NCI-H187 (cell line): ENCODE measurements around the gene SLC38A11.

Experiments
- DNase-seq, 2 experiments: peaks; one replicate each; lab custom pipeline; 2025; lab: John Stamatoyannopoulos, UW

SLC38A11 gene

DNA sequence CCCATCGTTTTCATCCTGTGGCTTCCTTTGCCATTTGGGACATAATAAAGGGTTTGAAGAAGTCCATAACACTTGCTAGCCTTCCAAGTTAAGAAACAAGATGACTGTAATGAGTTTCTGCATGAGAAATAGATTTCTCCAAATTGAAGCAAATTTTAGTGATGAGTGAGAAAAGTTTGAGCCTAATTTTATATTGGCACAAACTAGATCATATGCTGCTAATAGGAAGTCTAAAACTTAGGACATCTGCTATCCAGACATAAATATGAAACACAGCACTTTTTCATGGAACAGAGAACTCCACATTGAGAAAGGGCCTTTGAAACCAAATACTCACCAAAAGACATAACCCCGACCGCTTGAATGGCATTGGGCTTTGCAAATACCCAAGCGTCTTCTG lies 39.8 kb downstream of the SLC38A11 start:
- DNase-seq = no peak

DNA sequence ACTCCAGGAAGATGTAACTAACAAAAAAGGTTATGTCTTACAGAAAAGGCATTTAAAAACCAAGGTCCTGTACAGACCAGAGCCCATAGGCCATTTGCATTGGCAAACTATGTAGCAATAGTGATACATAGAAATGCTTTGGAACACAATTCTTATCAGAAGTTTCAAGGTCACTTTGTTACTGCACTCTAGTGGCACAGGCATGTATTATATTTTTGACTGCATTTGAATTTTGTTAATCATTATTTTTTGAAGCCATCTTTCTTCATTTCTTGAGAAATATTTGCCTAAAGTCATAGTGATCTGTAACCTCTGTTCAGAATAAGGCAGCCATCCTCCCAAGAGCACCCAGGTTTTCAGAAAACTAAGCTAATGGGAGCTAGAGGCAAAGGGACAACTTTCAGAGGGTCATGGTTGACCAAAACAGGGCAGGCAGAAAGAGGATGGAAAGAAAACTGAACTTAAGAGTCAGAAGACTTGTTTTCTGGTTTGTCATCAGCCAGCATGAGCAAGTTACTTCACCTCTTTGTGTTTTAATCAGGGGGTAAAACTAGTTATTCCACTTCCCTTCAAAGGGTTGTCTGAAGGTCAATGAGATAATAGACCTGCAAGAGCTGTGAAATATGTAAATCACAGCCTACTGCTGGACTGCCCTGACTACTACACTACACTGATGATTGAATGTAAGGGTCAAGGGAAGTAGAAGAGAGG lies 41.5 kb downstream of the SLC38A11 start:
- no peak for DNase-seq

DNA sequence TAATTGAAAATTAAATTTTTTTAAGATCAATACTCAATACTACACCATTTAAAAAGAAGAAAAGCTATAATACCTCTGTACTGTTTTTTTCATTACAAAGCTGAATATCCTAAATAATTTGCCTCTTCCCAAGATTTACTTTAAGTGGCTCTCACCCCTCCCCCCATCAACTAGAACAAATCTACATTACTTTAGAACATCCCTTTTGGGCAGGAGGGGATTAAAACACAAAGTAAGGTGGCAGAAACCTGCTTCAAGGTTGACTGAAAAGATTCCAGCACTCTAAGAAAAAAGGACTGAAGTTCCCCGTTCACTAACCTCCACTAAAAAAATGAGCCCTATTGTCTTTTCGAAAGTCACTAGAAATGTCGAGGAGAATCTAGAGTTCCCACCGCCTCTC lies 42.3 kb downstream of the SLC38A11 start:
- DNase-seq = no peak

GRCh38 chr2:164911832-164912231 lies 43.5 kb downstream of the SLC38A11 start:
- no peak for DNase-seq

DNA sequence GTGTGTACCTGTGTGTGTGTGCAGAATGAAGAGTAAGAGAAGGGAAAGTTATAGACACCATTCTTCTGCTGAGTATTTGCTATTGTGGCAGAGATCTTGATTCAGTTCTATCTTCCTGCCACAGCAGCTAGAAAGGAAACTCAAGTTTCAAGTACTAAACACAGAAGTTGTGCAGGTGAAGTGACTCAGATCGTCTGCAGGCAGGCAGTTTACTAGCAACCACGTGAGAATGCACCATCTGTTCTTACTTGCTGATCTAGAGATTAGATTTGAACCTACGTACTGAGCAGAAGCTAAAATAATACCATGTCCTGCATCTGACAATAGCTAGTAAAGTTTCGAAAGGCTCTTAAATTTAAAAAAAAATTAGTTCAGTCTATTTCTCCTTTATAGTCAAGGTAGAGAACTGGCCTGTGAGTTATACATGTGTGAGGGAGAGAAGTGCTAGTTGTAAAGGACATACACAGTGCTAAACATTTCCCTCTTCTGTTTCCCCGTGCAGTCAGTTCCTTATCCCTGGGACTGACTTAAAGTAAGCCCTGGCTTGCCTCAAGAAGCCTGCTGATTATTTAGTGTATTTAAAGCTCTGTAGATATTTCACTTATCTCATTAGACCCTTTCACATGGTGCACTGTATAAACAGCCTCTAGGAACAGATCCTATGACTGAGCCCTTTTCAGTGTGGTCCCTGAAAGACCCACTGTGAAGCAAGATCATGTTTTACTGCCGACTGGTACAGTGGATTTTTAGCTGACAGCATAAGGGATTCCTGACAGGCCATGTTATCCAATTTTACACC lies 45.0 kb downstream of the SLC38A11 start:
- DNase-seq = no peak

GRCh38 chr2:164906947-164907346 lies 48.4 kb downstream of the SLC38A11 start:
- DNase-seq = no peak

- no peak for DNase-seq
These were observed 50.0 kb downstream of the SLC38A11 start for GRCh38 chr2:164905307-164905706.

DNA sequence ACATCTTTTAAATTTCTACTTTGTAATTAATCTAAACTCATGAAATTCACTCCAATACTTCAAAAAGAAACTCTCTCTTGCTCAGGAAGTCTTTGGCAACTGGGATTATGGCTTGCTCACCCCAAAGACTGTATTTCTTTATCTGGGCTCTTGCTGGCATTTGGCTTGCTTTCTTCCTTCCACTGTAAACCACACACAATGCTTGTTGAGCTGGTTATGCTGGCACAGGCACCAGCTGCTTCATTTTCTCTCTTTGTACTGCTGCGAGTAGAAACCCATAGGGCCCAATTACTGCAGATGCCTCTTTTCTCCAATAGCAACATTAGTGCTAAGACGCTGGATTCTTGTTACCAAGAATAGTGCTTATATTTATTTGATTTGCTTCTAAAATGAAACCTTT lies 51.4 kb downstream of the SLC38A11 start:
- DNase-seq = no peak

DNA sequence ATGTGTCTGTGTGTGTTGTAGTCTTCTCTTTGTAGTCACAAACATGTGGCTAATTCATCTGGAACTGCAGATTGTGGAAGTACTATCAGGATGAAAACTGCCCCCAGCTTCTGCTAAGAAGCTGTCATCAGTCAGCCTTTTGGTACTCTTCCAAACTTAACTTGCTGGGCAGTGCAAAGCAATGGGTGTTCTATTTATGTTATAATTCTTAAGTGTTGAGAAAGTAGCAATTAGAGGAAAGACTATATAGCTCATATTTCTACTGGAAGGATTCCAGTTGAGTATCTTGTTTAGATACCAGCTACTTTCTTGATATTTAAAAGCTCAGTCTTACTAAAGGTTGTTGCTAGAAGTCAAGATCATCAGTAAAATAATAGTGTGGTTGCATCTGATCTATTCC lies 52.1 kb downstream of the SLC38A11 start:
- DNase-seq = no peak

- no peak for DNase-seq
These were observed 56.2 kb downstream of the SLC38A11 start for GRCh38 chr2:164899121-164899520.

- no peak for DNase-seq
These were observed 56.9 kb downstream of the SLC38A11 start for GRCh38 chr2:164898475-164898874.

GRCh38 chr2:164897469-164898260 lies 57.7 kb downstream of the SLC38A11 start:
- DNase-seq = no peak

- DNase-seq = no peak
These were observed 58.5 kb downstream of the SLC38A11 start for GRCh38 chr2:164896634-164897355.

GRCh38 chr2:164896226-164896625 lies 59.1 kb downstream of the SLC38A11 start:
- no peak for DNase-seq

DNA sequence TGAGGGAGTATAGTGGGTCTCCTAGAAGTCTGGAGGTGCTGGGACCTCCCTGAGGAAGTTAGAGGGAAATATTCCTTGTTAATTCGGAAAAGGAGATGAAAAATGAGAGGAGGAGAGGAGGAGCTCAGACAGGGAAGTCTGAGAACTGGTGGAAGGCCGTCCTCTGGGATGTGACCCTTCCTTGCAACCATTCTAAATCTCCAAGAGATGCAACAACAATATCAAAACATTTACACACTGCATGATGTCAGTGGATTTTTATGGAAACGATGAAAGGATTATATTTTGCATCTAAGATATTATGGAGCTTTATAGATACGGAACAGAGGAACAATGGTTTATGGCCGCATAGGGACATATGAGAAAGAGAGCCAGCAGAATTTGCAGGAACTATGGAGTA lies 63.9 kb downstream of the SLC38A11 start:
- no peak for DNase-seq

DNA sequence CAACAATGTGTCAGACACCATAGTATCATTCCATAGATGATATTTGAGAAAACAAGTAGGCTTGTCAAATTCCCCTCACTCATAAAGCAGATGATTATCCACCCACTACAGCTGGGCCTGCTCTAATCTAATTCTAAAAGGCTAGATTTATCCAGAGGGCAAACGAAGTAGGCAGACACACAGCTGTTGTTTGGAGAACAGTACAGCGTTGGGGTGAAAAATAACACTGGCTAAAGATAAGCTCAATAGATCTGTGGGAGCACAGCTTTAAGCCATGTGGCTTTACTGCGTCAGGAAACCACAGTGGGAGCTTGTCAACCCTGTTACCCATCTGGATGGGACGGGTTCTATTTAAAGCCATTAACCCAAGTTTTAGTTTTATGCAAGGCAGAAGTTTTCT lies 64.8 kb downstream of the SLC38A11 start:
- DNase-seq = no peak

DNA sequence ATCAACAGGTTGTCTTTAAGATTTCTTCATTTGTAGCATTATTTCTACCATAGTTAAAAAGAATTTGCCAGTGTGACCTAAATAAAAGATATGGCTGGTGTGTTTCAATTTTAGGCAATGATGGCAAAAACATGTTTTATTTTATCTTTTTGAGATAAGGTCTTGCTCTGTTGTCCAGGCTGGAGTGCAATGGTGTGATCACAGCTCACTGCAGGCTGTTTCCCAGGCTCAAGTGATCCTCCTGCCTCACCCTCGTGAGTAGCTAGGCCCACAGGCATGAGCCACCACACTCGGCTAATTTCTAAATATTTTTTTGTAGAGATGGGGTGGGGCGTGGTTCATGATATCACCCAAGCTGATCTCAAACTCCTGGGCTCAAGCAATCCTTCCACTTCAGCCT lies 66.7 kb downstream of the SLC38A11 start:
- no peak for DNase-seq

DNA sequence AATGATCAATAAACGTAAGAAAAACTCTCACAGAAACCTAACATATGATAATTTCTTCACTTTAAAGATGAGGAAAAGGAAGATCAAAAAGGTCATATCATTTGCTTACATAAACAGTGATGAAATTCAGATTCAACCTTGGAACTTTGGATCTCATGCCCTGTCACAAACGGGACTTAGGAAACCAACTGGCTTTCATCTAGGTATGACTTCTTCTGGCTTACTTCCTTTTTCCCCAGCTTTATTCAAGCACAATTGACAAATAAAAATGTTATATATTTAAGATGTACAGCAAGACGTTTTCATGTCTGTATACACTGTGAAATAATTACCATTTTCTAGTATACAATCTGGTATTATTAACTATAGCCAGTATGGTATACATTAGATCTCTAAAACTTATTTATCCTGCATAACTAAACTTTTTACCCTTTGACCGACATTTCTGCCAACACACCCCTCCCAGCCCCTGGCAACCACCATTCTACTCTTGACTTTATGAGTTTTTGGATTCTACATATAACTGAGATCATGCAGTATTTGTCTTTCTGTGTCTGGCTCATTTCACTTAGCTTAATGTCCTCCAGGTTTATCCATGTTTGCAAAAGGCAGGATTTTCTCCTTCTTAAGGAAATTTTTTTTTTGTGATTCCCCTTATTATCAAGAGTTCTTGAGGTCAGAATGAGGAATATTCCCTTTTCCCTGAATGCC lies 67.7 kb downstream of the SLC38A11 start:
- DNase-seq = no peak

DNA sequence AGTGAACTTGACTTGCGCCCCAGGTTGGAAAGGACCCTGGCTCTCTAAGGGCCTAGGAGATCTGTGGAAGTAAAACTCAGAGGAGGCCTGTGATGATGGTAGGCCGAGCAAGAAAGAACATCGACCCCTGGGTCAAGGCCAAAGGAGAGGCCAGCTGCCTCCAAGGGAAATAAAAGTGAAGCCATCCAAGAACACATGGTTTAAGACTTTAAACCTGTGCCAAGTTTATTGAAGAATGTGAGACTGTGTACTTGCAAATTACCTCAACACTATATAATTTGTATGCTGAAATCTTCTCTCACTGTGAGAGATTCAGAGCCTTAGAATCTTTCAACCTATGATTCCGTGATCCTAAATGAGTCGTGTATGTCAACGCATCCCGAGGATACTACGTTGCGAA lies 73.0 kb downstream of the SLC38A11 start:
- DNase-seq = no peak

GRCh38 chr2:164881524-164881923 lies 73.8 kb downstream of the SLC38A11 start:
- DNase-seq = no peak

DNA sequence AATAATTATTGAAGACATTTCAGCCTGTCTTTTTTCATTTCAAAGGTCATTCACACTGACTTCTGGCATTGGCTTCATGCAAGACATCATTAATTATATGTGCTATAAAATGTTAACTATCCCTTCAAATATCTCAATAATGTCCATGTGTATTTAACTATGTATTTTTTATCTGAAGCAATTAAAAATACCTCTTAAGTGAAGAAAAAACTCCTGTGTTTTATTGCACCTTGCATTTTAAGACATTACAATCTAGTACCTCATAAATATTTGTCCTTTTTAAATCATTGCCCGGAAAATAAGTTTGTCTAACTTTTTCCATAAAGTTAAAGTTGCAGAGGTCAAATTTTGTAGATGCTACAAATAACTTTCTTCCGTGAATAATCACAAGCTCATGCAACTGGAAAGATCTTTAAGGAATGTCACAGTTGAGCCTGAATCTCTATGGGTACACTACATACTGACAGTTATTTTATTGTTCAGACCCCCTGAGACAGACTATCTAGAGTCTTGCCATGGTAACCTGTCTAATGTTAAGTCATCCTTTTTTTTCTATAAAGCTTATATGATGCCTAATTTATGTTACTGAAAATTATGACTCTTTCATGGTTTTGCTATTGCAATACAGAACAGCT lies 75.3 kb downstream of the SLC38A11 start:
- DNase-seq = no peak
